ENCODE data around the gene ABLIM1.

GRCh38 chr10:114485696-114486400 lies 172.2 kb downstream of the ABLIM1 start:
- no peak for TF ChIP-seq CTCF (conservative IDR thresholded peaks at IDR 0.05; ENCODE audit: low read depth in 2 of 2)
- no peak for TF ChIP-seq JUNB (IDR thresholded peaks at IDR 0.05; ENCODE audit: unreplicated experiment)
- no peak for TF ChIP-seq EZH2 (IDR thresholded peaks at IDR 0.05; ENCODE audit: low read depth, unreplicated experiment)
- no peak for TF ChIP-seq EZH2phosphoT487 (IDR thresholded peaks at IDR 0.05; ENCODE audit: unreplicated experiment)
- TF ChIP-seq POLR2AphosphoS5 (IDR thresholded peaks at IDR 0.05; ENCODE audit: low read depth) = no peak
- no peak for TF ChIP-seq ZNF462 (CRISPR knock-in tag; IDR thresholded peaks at IDR 0.05)
- TF ChIP-seq REST (IDR thresholded peaks at IDR 0.05; ENCODE audit: unreplicated experiment) = no peak
